Panc1 (cell line): ENCODE measurements around the gene MLYCD. TPM values are rescaled to one million over a fixed set of nuclear protein-coding genes. Genes with fewer than 3 reads are reported as not detected.

Experiments used
- ATAC-seq: fragments of 200-7000 bp; cut with Tn5 transposase; 2 replicates; pipeline ENCODE4 v1.9.1; 2020; ENCODE audit warnings: mild to moderate bottlenecking, moderate library complexity
- BruUV-seq: library from RNA; stranded (reverse); fragments of 400-500 nt; replicated peaks from 2 replicates; lab custom pipeline; 2021; lab: Mats Ljungman, UMichigan
- CTCF ChIA-PET: fragments of 300-600 bp; sonication (Branson Sonifier 250); formaldehyde crosslinking; loops from one replicate; lab custom pipeline; 2022; ENCODE audit warnings: antibody characterized with exemption; lab: Charles Lee
- POLR2A ChIA-PET: fragments of 300-600 bp; sonication (Branson Sonifier 250); formaldehyde crosslinking; loops from one replicate; lab custom pipeline; 2022; ENCODE audit warnings: antibody characterized with exemption; lab: Charles Lee
- DNase-seq: peaks from one replicate; pipeline ENCODE4 v3.0.0-alpha.2; 2010; ENCODE audit warnings: low read depth, low spot score
- H3K27ac ChIP-seq: 2 replicates; pipeline ENCODE4 v1.5.1; 2011; ENCODE audit warnings: mild to moderate bottlenecking, low read length, inconsistent platforms
- H3K27me3 ChIP-seq: fragments of 200-500 bp; sonication (Bioruptor generic); 2 replicates; pipeline ENCODE4 v1.6.0; 2014; ENCODE audit warnings: low read length, inconsistent platforms; ENCODE audit not compliant: control insufficient read depth, insufficient read depth
- H3K36me3 ChIP-seq: fragments of 200-500 bp; sonication (Bioruptor generic); 2 replicates; pipeline ENCODE4 v1.5.1; 2014; ENCODE audit warnings: inconsistent platforms, mild to moderate bottlenecking, low read length, moderate library complexity; ENCODE audit not compliant: control insufficient read depth, insufficient read depth
- H3K4me1 ChIP-seq: 2 replicates; pipeline ENCODE4 v1.5.1; 2011; ENCODE audit warnings: inconsistent platforms, mild to moderate bottlenecking, low read length, moderate library complexity; ENCODE audit not compliant: control insufficient read depth, insufficient read depth
- H3K4me3 ChIP-seq, 2 experiments: 2 replicates each; pipeline ENCODE4 v1.5.1; 2011 to 2012; ENCODE audit warnings: low read depth in 2 of 2, low read length in 2 of 2, mild to moderate bottlenecking in 2 of 2, inconsistent platforms in 1 of 2, moderate library complexity in 1 of 2
- H3K9me3 ChIP-seq: fragments of 200-500 bp; sonication (Bioruptor generic); 2 replicates; pipeline ENCODE4 v1.5.1; 2014; ENCODE audit warnings: low read depth, mild to moderate bottlenecking, inconsistent platforms, low read length, moderate library complexity; ENCODE audit not compliant: control insufficient read depth, insufficient read depth
- POLR2AphosphoS5 ChIP-seq: IDR thresholded peaks from 2 replicates; pipeline ENCODE4 v1.6.1; 2012; ENCODE audit warnings: mild to moderate bottlenecking, low read depth, low read length, moderate library complexity
- SIN3A ChIP-seq: IDR thresholded peaks from 2 replicates; pipeline ENCODE4 v1.6.1; 2012; ENCODE audit warnings: low read depth, mild to moderate bottlenecking, low read length, moderate library complexity, borderline replicate concordance; ENCODE audit not compliant: insufficient read depth
- TCF7L2 ChIP-seq: IDR thresholded peaks from 2 replicates; pipeline ENCODE4 v1.6.1; 2011; ENCODE audit warnings: mild to moderate bottlenecking, low read depth, low read length, inconsistent platforms
- in situ Hi-C: cut with HindIII; loops from 2 replicates; pipeline ENCODE4 v1.10.0; 2016; ENCODE audit warnings: low sequenced_read_pairs, low pct_unique_long_range_greater_than_20kb
- intact Hi-C: fragments of 100-400 bp; cut with micrococcal nuclease; formaldehyde crosslinking; loops from one replicate; pipeline ENCODE4 v1.10.0; 2022; ENCODE audit not compliant: unreplicated experiment
- total RNA-seq: library from RNA; stranded (reverse); gene quantifications from one replicate; pipeline ENCODE4 v1.2.1, GENCODE V29; 2021; ENCODE audit not compliant: unreplicated experiment
- TF ChIP-seq, protein P1 (sequence below): fragments of 450-650 bp; IDR thresholded peaks from 2 replicates; pipeline ENCODE4 v1.5.1; 2017; ENCODE audit warnings: mild to moderate bottlenecking
- TF ChIP-seq, protein P2 (sequence below), 2 experiments: IDR thresholded peaks; 2 replicates each; pipeline ENCODE4 v1.6.1; 2011 to 2012; ENCODE audit warnings: low read depth in 2 of 2, control low read depth in 1 of 2, low read length in 1 of 2, mild to moderate bottlenecking in 1 of 2, moderate library complexity in 1 of 2; ENCODE audit not compliant: insufficient read depth in 1 of 2

Gene MLYCD
- total RNA-seq, 1 experiment from 2014 or later = 2.2 TPM

DNA sequence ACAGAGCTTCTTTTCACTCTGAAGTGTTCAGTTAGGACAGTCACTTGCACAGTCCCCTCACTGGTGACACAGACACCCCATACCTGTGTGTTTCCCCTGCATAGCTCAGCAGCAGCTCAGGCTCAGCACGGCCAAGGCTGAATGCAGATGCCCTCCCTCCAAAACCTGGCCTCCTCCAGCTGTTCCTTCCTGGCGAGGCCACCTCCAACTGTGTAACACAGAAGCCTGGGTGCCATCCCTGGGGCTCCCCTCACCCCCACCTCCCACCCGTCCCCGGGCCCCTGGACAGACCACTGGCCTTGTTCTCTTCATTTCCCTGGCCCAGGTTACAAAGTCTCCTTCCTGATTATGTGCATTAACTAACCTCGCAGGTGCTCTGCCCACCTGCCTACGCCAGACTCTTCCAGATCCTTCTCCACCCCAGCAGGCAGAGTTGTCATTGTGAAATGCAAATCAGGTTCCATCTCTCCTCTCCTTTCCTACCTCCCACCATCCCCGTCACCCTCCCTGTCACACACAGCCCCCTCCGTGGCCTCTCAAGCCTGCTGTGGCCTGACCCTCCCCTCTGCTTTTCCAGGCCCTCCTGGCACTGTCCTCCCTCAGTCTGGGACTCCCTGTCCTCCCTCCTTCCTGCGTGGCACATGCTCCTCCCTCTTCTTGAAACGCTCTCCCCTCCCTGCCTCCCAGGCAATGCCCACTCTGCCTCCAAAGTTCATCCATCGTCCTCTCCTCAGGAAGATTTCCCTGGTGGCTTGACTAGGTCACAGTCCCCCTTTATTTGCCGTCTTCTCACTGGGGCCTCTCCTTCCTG is 26.4 kb downstream of the MLYCD start:
- peaks cover 6% of the 10 kb centered on the region for H3K4me1 ChIP-seq
- ChIA-PET CTCF (no interaction called here), POLR2A (no interaction called here)
- in situ Hi-C loops (no loop called here), intact Hi-C loops (no loop called here)
- no TSS peak for BruUV-seq
- no peak overlapping the region for H3K27ac ChIP-seq
- no peaks in the 10 kb centered on the region for H3K9me3 ChIP-seq
- DNase-seq = no peak
- no peak overlapping the region for H3K4me3 ChIP-seq
- no peaks in the 10 kb centered on the region for H3K27me3 ChIP-seq
- TF ChIP-seq, protein P1, sequence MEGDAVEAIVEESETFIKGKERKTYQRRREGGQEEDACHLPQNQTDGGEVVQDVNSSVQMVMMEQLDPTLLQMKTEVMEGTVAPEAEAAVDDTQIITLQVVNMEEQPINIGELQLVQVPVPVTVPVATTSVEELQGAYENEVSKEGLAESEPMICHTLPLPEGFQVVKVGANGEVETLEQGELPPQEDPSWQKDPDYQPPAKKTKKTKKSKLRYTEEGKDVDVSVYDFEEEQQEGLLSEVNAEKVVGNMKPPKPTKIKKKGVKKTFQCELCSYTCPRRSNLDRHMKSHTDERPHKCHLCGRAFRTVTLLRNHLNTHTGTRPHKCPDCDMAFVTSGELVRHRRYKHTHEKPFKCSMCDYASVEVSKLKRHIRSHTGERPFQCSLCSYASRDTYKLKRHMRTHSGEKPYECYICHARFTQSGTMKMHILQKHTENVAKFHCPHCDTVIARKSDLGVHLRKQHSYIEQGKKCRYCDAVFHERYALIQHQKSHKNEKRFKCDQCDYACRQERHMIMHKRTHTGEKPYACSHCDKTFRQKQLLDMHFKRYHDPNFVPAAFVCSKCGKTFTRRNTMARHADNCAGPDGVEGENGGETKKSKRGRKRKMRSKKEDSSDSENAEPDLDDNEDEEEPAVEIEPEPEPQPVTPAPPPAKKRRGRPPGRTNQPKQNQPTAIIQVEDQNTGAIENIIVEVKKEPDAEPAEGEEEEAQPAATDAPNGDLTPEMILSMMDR = no peak
- TF ChIP-seq SIN3A = no peak
- TF ChIP-seq, protein P2, sequence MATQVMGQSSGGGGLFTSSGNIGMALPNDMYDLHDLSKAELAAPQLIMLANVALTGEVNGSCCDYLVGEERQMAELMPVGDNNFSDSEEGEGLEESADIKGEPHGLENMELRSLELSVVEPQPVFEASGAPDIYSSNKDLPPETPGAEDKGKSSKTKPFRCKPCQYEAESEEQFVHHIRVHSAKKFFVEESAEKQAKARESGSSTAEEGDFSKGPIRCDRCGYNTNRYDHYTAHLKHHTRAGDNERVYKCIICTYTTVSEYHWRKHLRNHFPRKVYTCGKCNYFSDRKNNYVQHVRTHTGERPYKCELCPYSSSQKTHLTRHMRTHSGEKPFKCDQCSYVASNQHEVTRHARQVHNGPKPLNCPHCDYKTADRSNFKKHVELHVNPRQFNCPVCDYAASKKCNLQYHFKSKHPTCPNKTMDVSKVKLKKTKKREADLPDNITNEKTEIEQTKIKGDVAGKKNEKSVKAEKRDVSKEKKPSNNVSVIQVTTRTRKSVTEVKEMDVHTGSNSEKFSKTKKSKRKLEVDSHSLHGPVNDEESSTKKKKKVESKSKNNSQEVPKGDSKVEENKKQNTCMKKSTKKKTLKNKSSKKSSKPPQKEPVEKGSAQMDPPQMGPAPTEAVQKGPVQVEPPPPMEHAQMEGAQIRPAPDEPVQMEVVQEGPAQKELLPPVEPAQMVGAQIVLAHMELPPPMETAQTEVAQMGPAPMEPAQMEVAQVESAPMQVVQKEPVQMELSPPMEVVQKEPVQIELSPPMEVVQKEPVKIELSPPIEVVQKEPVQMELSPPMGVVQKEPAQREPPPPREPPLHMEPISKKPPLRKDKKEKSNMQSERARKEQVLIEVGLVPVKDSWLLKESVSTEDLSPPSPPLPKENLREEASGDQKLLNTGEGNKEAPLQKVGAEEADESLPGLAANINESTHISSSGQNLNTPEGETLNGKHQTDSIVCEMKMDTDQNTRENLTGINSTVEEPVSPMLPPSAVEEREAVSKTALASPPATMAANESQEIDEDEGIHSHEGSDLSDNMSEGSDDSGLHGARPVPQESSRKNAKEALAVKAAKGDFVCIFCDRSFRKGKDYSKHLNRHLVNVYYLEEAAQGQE (IDR thresholded peaks at IDR 0.05; ENCODE audit: insufficient read depth in 1 of 2, low read depth in 2 of 2, low read length in 1 of 2) = no peak
- no peak for TF ChIP-seq TCF7L2
- no peak for TF ChIP-seq POLR2AphosphoS5
- H3K36me3 ChIP-seq = no peaks in the 10 kb centered on the region
- ATAC-seq = no peak

DNA sequence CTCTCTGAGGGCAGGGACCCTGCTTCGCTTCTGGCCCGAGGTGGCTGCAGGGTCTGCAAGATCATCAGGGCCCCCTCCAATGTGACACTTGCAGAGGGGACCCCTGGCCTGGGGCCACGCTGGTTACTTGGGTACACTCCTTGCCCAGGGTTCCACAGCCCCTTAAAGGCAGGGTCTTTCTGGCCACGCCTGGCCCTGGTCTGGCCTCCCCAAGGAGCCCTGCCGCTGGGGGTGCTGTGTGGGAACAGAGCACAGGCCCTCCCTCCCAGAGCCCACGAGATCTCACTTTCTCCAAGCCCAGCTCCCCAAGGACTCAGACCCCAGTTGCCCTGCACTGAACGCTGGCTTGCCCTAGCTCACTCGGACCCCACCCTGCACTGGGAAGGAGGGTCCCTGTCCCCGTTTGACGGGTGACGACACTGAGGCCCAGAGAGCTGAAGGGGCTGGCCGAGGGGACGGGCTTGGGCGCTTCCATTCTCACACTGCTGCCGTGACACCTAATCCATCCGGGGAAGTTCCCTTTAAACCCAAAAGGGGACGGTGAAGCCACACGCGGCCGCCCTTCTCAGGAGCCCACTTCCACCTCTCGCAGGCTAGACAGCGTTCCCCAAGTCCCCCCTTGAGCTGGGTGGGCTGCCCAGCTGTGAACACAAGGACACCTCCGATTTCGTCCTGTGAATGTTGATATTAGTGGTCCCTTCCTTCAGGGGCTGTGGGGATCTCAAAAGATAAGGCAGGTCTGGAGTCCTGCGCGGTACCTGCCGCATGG is 27.2 kb downstream of the MLYCD start:
- Histone ChIP-seq H3K36me3 (no peaks in the 10 kb centered on the region), H3K4me1 (peaks cover 6% of the 10 kb centered on the region), H3K4me3 (no peak overlapping the region), H3K27me3 (no peaks in the 10 kb centered on the region), H3K9me3 (no peaks in the 10 kb centered on the region), H3K27ac (no peak overlapping the region)
- intact Hi-C loops = no loop called here
- ChIA-PET CTCF (no interaction called here), POLR2A (no interaction called here)
- ATAC-seq (no peak), DNase-seq (no peak)
- TF ChIP-seq, protein P2 (IDR thresholded peaks at IDR 0.05; ENCODE audit: insufficient read depth in 1 of 2, low read depth in 2 of 2, low read length in 1 of 2) = no peak
- TF ChIP-seq TCF7L2 (no peak), SIN3A (no peak), POLR2AphosphoS5 (no peak)
- TF ChIP-seq, protein P1 = no peak
- in situ Hi-C loops = no loop called here
- BruUV-seq = no TSS peak
